GM10248 (cell line): ENCODE measurements around the gene ENO1.
"Not testable (repeated sequence)": the region's sequence is repeated elsewhere in the genome, so short reads cannot be mapped to it uniquely, and the experiment has no call there.

Experiments used
- CTCF ChIA-PET: fragments of 300-600 bp; sonication (Branson Sonifier 250); formaldehyde crosslinking; extraction: SDS; loops from one replicate; lab custom pipeline; 2021; ENCODE audit warnings: antibody characterized with exemption; lab: Yijun Ruan, JAX
- POLR2A ChIA-PET: fragments of 350-650 bp; sonication (Branson Sonifier 250); formaldehyde crosslinking; extraction: SDS; loops from one replicate; lab custom pipeline; 2020; ENCODE audit warnings: antibody characterized with exemption; lab: Yijun Ruan, JAX
- DNase-seq: peaks from one replicate; pipeline ENCODE4 v3.0.0; 2012; ENCODE audit errors: extremely low spot score
- CTCF ChIP-seq: IDR thresholded peaks from 2 replicates; pipeline ENCODE4 v1.5.1; 2012; ENCODE audit warnings: mild to moderate bottlenecking, low read depth; ENCODE audit errors: extremely low read depth, missing control alignments, control extremely low read depth

Gene ENO1

GRCh38 chr1:8908388-8909151, 30.1 kb upstream of the ENO1 start:
- DNase-seq = no peak
- TF ChIP-seq CTCF = no peak
- ChIA-PET CTCF (interaction anchor here (0.9 to 5.5 kb wide), 4 partner anchors 9 to 582 kb away, joined by 3 to 32 read pairs (median 10); no protein-coding TSS in a partner anchor), POLR2A (no interaction called here)

DNA sequence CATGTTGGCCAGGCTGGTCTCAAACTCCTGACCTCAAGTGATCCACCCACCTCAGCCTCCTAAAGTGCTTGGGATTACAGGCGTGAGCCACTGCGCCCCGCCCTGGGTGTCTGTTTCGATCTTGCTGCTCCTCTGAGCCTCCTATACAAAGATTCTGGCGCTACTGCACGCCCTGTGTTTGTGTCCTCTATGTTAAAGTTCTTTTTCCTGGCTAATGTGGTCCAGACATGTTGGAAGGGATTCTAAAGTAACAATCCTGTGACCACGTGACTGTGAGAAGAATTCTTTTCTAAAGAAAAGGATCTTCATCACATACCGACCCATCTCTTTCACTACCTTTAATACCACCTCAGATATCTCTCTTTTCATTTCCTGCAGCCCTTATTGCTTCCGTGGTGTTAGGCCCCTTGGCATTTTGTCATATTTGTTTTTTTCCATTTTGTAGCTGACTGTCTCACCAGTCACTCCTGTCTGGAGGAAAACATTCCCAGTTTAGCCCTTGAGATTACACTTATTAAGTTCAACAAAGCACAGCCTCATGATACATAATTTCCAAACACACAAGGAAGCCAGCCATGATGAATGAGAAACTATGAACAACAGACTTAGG, 27.2 kb upstream of the ENO1 start:
- POLR2A ChIA-PET = no interaction called here
- no peak for TF ChIP-seq CTCF
- CTCF ChIA-PET = interaction anchor here (1.0 to 2.4 kb wide), 2 partner anchors 12 to 13 kb away, joined by 3 to 14 read pairs; no protein-coding TSS in a partner anchor
- no peak for DNase-seq

DNA sequence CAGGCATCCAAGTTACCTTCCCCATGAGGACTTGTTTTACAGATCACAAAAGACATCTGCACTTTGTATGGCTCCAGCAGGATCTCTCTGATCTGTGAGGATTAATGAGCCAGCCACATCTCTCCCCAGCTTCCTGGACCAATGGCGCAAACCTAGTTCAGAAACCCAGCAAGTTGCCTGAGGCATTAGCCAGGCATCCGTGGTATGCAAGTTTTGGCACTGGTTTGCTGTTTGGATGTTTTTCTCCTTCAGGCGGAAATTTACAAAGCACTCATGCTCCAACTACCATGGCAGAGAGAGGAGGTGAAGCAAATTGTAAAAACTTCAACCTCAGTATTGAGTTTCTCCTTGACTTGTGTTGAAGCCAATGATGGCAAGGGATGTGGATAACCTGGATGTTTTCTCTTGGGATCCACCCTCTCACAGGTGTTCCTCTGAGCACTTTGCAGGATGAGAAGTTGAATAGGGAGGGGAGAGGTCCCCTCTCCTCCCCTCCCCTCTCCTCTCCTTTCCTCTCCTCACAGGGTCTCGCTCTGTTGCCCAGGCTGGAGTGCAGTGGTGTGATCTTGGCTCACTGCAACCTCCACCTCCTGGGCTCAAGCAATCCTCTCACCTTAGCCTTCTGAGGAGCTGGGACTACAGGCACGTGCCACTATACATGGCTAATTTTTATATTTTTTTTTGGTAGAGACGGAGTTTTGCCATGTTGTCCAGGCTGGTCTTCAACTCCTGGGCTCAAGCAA, 25.6 kb upstream of the ENO1 start:
- no peak for TF ChIP-seq CTCF
- no peak for DNase-seq
- POLR2A ChIA-PET = no interaction called here
- CTCF ChIA-PET = interaction anchor here (1.5 kb wide), 1 partner anchor 83 kb away, joined by 3 read pairs; no protein-coding TSS in a partner anchor

DNA sequence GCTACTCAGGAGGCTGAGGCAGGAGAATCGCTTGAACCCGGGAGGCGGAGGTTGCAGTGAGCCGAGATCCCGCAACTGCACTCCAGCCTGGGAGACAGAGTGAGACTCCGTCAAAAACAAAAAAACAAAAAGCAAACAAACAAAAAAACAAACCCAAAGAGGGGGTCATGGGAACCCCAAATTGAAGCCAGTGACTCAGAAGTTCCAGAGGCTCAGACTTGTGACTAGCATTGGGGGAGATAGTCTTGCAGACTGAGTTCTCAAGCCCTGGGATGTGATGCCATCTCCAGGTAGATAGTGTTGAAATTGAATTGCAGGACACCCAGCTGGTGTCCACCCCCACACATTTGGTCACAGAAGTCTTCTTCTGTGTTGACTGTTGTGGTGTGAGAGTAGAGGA, 24.9 kb upstream of the ENO1 start:
- ChIA-PET POLR2A (no interaction called here), CTCF (interaction anchor here (1.5 to 2.0 kb wide), 2 partner anchors 43 to 84 kb away, joined by 3 to 4 read pairs; no protein-coding TSS in a partner anchor)
- DNase-seq = no peak
- TF ChIP-seq CTCF = no peak

GRCh38 chr1:8902765-8903164, 24.3 kb upstream of the ENO1 start:
- ChIA-PET CTCF (interaction anchor here (1.5 to 2.0 kb wide), 2 partner anchors 42 to 85 kb away, joined by 3 to 4 read pairs; no protein-coding TSS in a partner anchor), POLR2A (no interaction called here)
- no peak for DNase-seq
- no peak for TF ChIP-seq CTCF

- CTCF ChIA-PET = interaction anchor here (0.6 kb wide), 1 partner anchor 104 kb away, joined by 4 read pairs; no protein-coding TSS in a partner anchor
- POLR2A ChIA-PET = interaction anchor here (0.8 kb wide), 1 partner anchor 22 kb away, joined by 3 read pairs; the partner anchor contains the start of gene ENO1
- DNase-seq = not testable (repeated sequence)
These were observed 22.2 kb upstream of the ENO1 start for GRCh38 chr1:8900684-8901083.
